ENCODE measurements around the gene KIF26B. TPM values are rescaled to one million over a fixed set of nuclear protein-coding genes. Genes with fewer than 3 reads are reported as not detected.

The KIF26B gene
- total RNA-seq, 2 donors from 2014 or later = 0.30 to 0.35 TPM

GRCh38 chr1:245406426-245406825, 251.6 kb downstream of the KIF26B start:
- no peak for DNase-seq
- Histone ChIP-seq H3K4me1 (no peaks in the 10 kb centered on the region), H3K27me3 (no peaks in the 10 kb centered on the region), H3K27ac (no peak overlapping the region), H3K9ac (ENCODE audit: low read depth in 2 of 2, low read length in 2 of 2) (no peak overlapping the region), H3K4me3 (no peak overlapping the region), H3K9me3 (no peaks in the 10 kb centered on the region), H3K36me3 (no peaks in the 10 kb centered on the region)
- intact Hi-C loops (cut with DNase I) = no loop called here
- TF ChIP-seq, protein P1, sequence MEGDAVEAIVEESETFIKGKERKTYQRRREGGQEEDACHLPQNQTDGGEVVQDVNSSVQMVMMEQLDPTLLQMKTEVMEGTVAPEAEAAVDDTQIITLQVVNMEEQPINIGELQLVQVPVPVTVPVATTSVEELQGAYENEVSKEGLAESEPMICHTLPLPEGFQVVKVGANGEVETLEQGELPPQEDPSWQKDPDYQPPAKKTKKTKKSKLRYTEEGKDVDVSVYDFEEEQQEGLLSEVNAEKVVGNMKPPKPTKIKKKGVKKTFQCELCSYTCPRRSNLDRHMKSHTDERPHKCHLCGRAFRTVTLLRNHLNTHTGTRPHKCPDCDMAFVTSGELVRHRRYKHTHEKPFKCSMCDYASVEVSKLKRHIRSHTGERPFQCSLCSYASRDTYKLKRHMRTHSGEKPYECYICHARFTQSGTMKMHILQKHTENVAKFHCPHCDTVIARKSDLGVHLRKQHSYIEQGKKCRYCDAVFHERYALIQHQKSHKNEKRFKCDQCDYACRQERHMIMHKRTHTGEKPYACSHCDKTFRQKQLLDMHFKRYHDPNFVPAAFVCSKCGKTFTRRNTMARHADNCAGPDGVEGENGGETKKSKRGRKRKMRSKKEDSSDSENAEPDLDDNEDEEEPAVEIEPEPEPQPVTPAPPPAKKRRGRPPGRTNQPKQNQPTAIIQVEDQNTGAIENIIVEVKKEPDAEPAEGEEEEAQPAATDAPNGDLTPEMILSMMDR (IDR thresholded peaks at IDR 0.05) = no peak

- no peak overlapping the region for H3K4me3 ChIP-seq
- H3K27me3 ChIP-seq = no peaks in the 10 kb centered on the region
- DNase-seq = no peak
- intact Hi-C loops (cut with DNase I) = no loop called here
- H3K9me3 ChIP-seq = no peaks in the 10 kb centered on the region
- no peaks in the 10 kb centered on the region for H3K4me1 ChIP-seq
- H3K9ac ChIP-seq (ENCODE audit: low read depth in 2 of 2, low read length in 2 of 2) = no peak overlapping the region
- no peak overlapping the region for H3K27ac ChIP-seq
- TF ChIP-seq, protein P1 (IDR thresholded peaks at IDR 0.05) = no peak
- H3K36me3 ChIP-seq = no peaks in the 10 kb centered on the region
These were observed 253.2 kb downstream of the KIF26B start for GRCh38 chr1:245407983-245408382.

DNA sequence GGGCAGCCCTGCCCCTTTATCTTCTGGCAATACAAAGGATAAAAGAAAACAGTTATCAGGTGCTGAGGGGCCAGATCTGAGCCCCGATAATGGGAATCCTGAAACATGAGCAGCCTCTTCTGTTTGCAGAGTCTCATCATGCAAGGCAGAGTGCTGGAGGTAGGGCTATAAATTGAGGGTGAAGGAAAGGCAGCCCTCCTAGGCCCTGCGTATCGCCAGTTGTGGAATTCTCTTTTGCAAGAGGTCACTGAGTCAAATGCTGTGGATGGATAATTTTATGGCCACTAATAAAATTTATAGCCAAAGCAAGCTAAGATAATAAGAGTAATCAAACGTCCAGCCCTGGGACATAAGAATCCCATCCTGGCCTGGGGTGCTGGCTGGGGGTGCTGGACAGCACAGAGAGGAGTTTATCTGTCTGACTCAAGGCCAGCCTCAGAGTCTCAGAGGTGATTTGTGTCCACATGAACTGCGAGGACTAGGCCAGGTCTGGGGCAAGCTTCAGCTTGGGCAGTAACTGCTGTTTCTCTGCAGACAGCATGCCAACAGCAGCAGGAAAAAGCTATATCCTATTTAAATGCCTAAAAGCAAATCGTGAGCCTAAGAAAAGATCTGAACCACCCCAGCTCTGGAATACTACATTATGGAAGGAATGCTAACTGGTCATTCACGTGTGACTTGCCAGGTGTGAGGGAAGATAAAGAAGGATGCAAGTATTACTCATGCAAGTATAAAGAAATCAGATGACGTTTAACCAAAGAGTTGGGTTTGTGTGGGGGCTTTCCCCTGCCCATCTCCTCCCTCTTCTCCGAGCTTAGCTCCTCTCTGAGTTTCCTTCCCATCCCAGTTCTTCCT, 254.8 kb downstream of the KIF26B start:
- Histone ChIP-seq H3K4me1 (no peaks in the 10 kb centered on the region), H3K9me3 (no peaks in the 10 kb centered on the region), H3K27me3 (no peaks in the 10 kb centered on the region), H3K27ac (no peak overlapping the region), H3K36me3 (no peaks in the 10 kb centered on the region), H3K9ac (ENCODE audit: low read depth in 2 of 2, low read length in 2 of 2) (no peak overlapping the region), H3K4me3 (no peak overlapping the region)
- TF ChIP-seq, protein P1 (IDR thresholded peaks at IDR 0.05) = no peak
- intact Hi-C loops (cut with DNase I) = no loop called here
- DNase-seq = no peak

GRCh38 chr1:245411245-245412036, 256.7 kb downstream of the KIF26B start:
- intact Hi-C loops (cut with DNase I) = no loop called here

GRCh38 chr1:245412306-245412705, 257.5 kb downstream of the KIF26B start:
- Histone ChIP-seq H3K4me1 (no peaks in the 10 kb centered on the region), H3K9me3 (no peaks in the 10 kb centered on the region), H3K36me3 (no peaks in the 10 kb centered on the region), H3K4me3 (no peak overlapping the region), H3K27ac (no peak overlapping the region), H3K27me3 (no peaks in the 10 kb centered on the region), H3K9ac (ENCODE audit: low read depth in 2 of 2, low read length in 2 of 2) (no peak overlapping the region)
- DNase-seq = no peak
- TF ChIP-seq, protein P1 (IDR thresholded peaks at IDR 0.05) = no peak
- intact Hi-C loops (cut with DNase I) = no loop called here

More at GRCh38 chr1:245411245-245412036, 256.7 kb downstream of the KIF26B start:
- no peaks in the 10 kb centered on the region for H3K27me3 ChIP-seq
- no peaks in the 10 kb centered on the region for H3K36me3 ChIP-seq
- H3K4me3 ChIP-seq = no peak overlapping the region
- no peak overlapping the region for H3K27ac ChIP-seq
- no peaks in the 10 kb centered on the region for H3K9me3 ChIP-seq
- no peak for DNase-seq
- no peaks in the 10 kb centered on the region for H3K4me1 ChIP-seq
- TF ChIP-seq, protein P1 (IDR thresholded peaks at IDR 0.05) = no peak
- H3K9ac ChIP-seq (ENCODE audit: low read depth in 2 of 2, low read length in 2 of 2) = no peak overlapping the region
